Measurements from ENCODE around the gene GANAB. TPM values are rescaled to one million over a fixed set of nuclear protein-coding genes. Genes with fewer than 3 reads are reported as not detected.
"Not testable (repeated sequence)": the region's sequence is repeated elsewhere in the genome, so short reads cannot be mapped to it uniquely, and the experiment has no call there.

The GANAB gene
- total RNA-seq, 1 experiment from 2014 or later = 221 TPM

DNA sequence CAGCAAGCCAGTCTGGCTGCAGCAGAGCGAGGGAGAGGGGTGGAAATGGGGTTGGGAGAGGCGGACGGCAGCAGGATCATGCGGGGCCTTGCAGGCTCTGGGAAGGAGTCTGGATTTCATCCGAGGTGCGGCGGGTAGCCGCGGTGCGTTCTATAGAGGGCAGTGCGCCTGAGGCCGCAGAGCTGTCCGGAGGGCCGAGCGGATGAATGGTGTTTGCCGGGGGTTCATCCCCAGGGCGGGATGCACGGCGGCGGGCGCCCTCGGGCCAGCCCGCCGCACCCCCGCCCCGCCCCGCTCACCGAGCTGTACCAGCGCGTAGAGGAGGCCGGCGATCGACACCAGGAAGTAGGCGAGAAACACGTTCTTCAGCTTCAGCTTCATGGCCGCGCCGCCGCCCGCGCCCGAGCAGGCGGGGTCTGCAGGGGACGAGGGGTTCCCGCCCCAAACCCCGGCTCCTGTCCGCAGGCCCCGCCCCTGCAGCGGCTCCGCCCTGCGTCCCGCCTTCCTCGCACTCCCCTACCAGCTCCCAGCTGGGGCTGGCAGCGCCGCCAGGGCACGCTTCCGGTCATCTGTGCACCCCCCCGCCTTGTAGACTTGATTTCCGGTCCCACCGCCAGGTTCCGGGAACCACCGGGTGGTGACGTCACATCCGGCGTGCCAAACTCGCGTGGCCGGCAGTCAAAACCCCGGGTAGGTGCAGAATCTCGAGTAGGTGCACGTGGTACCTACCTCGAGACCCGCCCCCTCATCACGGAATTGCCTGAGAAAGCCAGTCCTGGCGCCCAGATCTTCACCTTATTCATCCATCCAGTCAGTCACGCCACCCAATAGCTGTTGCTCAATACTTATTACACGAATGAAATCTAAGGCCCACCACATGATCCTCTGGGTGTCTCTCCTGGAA, 24.6 kb downstream of the GANAB start, which contains the start of gene B3GAT3:
B3GAT3 (minus strand) TSS at position 420 of the 904 bp plus-strand sequence; CDS start at position 381, 39 bp downstream.
- DNase-seq (ENCODE audit: low read depth) = peak; percentile 98

DNA sequence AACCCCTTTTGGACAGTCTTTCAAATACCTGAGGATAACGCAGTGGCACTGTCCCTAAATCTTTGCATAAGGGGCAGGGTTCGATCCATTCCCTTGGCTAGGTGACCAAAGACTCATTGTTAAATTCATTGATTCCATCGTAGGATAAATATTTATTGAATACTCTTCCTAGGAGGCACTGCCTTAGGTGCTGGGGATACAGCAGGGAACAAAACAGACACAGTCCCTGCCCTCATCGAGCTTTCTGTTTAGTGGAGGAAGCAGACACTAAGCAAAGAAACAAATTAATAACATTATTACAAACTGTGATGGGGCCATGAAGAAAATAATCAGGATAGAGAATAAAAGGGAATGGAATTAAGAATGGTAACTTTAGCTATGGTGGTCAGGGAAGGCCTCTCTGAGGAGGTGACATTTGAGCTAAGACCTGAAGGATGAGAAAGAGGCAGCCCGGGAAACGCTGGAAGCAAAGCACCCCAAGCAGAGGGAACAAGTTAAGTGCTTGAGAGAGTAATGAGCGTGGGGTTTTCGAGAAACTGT, 25.3 kb downstream of the GANAB start:
- DNase-seq (ENCODE audit: low read depth) = no peak

DNA sequence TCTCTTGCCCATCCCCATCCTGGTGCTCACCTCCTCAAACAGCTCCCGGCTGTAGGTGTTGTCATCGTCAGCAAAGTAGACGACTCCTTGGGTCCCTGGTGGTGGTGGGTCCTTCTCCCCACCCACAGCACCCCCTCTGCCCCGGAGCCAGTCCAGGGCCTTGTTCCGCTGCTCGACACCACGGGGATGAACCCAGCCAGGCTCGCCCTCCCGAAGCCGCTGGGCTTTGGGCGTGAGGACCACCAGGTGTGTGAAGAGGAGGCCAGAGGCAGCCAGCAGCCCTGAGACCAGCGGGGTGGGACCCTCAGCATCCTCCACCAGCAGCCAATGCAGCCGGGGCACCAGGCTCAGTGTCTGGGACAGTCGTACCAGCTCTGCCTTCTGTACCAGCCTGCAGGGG, 29.5 kb downstream of the GANAB start:
- not testable (repeated sequence) for DNase-seq (ENCODE audit: low read depth)

DNA sequence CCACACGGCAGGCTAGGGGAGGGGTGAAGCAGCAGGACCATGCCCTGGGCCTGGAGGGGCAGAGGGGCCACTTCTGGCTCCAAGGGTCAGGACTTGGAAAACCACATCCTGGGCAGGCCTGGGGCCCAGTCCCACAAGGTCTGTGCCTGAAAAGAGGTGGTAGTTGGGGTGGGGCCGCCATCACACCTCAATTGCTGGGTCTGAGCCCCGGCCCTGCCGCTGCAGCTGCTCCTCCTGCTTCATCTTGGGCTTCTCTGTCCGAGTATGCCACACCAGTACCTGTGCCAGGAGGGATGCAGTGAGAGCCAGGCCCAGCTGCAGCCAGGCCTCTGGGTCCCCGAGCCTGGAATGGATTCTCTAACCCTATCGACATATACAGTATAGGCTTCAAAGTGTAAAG, 30.9 kb downstream of the GANAB start:
- DNase-seq (ENCODE audit: low read depth) = no peak

DNA sequence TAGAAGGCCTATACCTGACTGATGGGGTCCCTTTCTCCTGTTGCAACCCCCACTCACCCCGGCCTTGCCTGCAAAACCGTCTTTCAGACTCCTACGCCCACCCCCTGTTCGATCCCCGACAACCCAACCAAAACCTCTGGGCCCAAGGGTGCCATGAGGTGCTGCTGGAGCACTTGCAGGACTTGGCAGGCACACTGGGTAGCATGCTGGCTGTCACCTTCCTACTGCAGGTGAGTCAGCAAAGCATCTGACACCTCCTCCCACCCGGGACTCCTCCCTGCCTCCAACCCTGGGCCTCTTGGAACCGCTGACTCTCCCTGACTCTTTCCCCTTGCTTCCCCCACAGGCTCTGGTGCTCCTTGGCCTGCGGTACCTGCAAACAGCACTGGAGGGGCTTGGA, 32.1 kb downstream of the GANAB start:
- DNase-seq (ENCODE audit: low read depth) = peak; percentile 34

DNA sequence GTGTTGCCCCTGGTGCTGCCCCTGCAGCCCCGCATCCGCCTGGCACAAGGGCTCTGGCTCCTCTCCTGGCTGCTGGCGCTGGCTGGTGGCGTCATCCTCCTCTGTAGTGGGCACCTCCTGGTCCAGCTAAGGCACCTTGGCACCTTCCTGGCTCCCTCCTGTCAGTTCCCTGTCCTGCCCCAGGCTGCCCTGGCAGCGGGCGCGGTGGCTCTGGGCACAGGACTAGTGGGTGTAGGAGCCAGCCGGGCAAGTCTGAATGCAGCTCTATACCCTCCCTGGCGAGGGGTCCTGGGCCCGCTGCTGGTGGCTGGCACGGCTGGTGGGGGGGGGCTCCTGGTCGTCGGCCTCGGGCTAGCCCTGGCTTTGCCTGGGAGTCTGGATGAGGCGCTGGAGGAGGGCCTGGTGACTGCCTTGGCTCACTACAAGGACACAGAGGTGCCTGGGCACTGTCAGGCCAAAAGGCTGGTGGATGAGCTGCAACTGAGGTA, 33.1 kb downstream of the GANAB start:
- no peak for DNase-seq (ENCODE audit: low read depth)

DNA sequence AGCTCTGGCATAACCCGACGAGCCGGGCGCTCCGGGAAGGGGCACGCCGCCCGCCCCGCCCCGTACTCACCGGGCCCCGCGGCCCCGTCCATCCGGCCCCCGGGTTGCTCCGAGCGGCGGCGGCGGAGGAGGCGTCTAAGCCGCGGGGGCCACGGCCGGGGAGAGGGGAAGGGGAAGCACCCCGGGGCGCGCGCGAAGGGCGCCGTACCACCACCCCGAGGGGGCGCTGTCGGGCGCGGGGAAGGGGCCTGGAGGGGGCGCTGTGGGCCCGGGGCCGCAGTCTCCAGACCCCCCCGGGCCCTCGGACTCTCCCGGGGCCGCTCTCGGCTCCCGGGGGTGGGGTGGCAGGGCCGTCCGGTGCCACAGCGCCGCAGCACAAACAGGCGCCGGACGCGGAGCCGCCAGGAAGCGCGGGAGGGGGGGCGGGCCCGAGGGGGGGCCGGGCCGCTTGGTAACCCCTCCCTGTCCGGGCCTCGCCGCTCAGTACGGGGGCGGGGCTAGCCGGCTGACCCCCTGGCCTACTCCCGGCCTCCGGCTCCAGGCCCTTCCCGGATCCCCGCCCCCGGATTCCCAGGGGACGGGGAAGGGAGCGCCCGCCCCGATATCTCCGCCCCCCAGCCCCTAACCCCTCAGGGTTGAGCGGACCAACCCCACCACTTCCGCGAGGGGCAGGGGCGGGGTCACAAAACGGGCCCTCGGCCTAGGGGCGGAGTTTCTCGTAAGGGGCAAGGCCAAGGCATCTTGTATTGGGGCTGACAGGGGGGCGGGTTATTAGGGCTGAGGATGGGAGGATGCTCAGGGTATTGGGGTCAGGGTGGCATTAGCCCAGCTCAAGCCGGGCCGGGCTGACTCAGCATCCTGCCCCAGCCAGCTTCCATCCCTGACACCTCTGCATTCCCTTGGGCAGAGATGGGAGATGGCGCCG, 33.8 kb downstream of the GANAB start, which contains the start of the genes EML3 and ROM1:
EML3 (minus strand) TSS at position 410 of the 925 bp plus-strand sequence; CDS start at position 92, 318 bp downstream.
ROM1 (plus strand) TSS at position 892 of the 925 bp plus-strand sequence; CDS start at position 917, 25 bp downstream.
- DNase-seq (ENCODE audit: low read depth) = peak; percentile 77

DNA sequence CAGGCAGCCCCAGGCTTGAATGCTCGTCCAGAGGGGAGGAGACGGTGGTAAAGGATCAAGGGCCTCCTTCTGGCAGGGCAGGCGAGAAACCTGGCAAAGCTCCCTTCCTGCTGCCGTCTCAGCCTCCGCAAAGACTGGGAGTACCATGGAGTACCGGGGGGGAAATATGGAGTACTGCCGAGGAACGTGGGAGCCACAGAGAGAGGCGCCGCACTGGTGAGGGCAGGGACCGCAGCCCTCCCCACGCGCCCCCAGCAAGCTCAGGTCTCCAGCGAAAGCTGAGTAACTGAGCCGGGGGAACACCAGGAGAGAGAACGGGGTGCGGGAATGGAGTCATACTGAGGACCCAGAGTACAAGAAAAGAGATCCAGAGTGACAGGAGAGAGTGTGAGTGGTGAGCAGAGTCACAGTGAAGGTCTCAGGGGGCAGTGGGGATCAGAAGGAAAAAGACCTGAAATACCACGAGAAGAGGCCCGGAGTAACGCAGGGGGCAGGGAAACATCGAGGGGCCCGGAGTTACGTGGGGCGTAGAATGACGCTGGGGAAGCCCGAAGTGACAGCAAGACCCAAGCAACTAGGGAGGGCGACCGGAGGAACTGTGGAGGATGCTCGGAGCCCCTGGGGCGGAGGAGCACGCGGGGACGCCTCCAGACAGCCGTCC, 34.6 kb downstream of the GANAB start:
- peak; percentile 45 for DNase-seq (ENCODE audit: low read depth)

DNA sequence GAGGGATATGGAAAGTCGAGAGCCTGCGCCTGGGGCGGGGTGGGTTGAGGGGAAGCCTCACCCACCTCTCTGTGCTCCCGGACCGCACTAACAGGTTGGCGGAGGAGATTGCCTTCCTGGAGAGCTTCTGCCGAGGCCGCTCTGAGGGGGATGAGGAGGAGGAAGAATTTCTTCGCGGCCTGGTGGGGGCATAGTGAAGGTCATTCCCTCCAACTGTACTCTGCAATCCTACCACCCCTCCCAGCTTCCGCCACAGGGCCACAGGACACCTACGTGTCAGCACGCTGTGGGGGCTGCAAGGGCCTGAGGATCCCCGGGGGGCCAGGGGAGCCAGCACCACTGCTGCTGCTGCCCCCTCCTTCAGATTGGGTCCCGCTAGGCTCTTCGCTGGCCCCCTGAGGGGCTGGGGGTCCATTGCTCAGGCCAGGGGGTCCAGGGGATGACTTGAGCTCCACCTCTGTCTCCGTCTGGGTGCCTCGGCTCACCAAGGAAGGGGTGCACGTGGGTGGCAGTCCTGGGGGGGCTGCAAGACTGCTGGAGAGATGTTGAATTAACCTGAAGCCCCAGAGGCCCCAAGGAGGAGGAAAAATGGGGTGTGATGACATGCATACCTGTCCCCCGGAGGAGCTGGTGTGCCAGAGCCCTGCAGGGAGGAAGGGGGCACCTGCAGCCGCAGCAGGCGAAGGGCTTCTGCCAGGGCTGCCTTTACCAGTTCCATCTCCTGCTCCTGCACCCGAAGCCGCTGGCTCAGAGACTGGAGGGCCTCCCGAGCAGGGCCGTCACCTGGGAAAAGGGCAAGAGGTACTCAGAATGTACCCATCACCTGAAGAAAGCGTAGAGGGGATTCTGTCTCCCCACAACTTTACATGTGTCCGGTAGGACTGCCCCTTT, 35.4 kb downstream of the GANAB start:
- no peak for DNase-seq (ENCODE audit: low read depth)

DNA sequence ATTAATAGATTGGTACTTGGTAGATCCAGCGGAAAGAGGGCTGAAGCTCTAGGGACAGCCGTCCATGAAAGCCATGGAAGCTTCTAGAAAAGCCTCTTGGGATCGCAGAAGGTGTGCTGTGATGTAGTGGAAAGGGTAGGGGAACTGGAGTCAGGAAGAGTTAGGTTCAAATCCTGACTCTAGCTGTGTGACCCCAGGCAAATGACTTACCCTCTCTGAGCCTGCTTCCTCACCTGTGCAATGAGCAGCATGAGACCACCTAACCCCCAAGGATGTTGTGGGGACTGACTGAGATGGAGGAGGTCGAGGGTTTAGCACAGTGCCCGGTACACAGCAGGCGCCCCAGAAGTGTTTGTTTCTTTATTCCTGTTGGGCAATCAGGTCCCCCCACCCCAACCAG, 36.0 kb downstream of the GANAB start:
- no peak for DNase-seq (ENCODE audit: low read depth)

DNA sequence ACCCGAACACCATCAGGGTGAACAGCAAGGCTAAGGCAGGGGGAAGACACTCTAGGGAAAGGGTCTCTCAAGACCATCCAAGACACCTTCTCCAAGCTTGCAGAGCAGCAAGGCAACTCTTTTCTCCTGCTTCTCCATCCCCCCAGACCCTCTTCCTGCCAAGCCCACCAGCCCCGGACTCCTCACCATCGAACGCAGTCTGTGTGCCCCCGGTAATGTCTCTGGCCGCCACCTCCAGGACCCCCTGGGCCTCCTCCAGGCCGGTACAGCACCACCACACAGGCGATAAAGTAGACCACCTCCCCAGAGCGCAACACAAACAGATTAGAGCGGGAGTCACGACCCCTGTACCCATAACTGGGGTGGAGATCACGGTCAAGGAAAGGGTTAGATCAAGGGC, 37.6 kb downstream of the GANAB start:
- no peak for DNase-seq (ENCODE audit: low read depth)

DNA sequence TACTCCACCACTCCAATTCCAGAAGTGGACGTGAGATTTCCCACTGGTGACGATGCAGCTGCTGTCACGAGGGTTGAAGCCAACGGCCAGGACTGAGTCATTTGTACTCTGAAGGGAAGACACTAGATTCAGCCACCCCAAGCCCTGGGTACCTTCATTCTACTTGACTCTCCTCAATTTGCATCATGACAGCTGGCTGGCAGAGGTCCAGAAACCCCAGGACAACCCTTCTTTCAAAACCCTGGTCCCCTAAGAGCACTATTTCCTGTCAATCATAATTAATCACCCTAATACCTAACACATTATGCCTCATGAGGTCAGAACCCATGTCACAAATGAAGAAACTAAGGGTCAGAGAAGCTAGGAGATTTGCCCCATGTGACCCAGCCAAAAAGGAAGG, 38.7 kb downstream of the GANAB start:
- DNase-seq (ENCODE audit: low read depth) = no peak

DNA sequence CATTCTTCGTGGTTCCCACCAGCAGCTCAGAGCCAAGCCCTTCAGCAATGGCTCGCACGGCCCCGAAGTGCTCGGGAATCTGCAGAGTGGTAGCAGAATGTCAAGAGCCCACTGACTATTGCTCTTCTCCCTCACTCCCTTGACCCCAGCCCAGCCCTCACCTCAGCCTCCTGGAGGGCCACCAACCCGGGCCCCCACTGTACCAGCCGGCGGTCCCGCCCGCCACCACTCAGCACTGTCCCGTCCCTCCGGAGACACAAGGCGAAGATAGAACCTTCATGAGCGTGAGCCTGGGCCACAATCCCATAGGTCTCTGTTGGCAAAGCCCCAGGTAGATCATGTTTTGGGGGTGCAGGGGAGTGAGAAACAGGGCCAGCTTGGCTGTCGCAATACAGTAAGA, 40.5 kb downstream of the GANAB start:
- DNase-seq (ENCODE audit: low read depth) = no peak

DNA sequence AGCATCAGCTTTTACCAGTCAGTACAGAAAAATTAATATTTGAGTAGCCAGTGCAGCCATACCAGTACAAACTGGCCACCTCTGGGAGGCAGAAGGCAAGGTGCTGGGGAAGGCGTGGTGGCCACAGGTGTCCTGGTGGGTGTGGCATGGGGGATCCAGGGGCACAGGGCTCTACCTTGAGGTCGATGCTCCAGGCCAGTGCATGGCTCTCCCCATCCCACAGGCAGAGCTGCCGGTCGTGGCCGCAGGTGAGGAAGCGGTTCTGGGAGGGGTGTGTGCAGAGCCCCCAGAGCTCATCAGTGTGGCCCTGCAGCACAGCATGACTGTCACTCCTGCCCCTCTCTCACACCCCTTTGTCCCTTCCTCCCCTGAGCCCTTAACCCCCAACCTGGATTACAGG, 40.9 kb downstream of the GANAB start:
- DNase-seq (ENCODE audit: low read depth) = no peak

DNA sequence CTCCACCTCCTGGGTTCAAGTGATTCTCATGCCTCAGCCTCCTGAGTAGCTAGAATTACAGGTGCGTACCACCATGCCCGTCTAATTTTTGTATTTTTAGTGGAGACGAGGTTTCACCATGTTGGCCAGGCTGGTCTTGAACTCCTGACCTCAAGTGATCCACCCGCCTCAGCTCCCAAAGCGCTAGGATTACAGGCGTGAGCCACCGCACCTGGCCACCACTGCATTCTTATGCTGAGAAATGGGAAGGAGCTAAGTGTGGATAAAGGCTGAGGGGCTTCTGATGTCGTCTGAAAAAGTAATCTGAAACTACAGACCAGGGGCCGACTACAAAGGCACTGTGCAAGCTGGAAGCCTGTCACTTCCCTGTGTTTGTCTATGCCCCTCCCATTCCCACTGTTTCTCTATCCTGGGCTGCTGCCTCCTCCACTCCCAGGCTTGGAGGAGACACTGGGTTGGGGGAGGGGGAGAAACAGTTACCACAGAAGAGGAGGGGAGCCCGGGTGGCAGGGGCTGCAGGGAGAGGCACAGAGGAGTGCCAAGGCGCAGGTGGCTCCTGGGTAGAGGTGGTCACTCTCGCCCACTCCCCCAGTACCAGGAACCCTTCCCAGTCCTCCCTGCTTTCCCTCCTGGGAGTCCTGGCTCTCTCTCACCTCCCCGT, 41.8 kb downstream of the GANAB start:
- no peak for DNase-seq (ENCODE audit: low read depth)

DNA sequence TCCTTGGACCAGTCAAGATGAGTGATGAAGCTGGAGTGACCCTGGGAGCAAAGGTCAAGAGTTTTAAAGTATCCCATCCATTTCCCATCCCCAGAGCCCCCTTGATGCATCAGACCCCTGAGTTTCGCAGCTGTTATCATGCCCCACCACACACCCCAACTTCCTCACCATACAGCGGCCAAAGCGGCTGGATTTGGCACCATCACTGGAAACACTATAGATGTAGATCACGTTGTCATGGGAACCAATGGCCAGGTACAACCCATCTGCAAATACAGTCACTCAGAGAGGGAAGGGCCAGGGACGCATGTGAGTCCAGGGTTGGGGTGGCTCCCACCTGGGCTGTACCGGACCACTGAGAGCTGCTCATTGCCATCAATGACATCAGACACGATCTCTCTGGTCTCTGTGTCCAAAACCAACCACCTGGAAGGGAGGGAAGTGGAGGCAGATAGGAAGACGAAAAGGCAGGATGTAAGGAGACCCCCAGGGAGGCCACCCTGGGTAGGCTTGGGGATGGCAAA, 42.6 kb downstream of the GANAB start:
- DNase-seq (ENCODE audit: low read depth) = no peak

DNA sequence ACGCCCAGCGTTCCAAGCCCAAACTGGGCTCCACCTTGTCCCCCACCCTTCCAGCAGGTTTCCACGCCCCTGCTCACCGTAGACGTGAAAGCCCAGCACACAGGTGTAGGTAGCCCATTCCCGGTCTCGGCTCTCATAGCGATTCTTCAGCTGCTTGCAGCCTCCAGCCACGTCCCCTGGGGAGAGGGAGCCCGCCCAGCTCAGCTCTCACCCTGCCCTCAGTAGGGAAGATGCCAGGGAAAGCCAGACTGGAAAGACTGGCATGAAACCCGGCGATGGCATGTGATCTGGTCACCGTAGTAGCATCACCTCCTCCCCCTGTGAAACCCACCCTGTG, 43.4 kb downstream of the GANAB start:
- no peak for DNase-seq (ENCODE audit: low read depth)

DNA sequence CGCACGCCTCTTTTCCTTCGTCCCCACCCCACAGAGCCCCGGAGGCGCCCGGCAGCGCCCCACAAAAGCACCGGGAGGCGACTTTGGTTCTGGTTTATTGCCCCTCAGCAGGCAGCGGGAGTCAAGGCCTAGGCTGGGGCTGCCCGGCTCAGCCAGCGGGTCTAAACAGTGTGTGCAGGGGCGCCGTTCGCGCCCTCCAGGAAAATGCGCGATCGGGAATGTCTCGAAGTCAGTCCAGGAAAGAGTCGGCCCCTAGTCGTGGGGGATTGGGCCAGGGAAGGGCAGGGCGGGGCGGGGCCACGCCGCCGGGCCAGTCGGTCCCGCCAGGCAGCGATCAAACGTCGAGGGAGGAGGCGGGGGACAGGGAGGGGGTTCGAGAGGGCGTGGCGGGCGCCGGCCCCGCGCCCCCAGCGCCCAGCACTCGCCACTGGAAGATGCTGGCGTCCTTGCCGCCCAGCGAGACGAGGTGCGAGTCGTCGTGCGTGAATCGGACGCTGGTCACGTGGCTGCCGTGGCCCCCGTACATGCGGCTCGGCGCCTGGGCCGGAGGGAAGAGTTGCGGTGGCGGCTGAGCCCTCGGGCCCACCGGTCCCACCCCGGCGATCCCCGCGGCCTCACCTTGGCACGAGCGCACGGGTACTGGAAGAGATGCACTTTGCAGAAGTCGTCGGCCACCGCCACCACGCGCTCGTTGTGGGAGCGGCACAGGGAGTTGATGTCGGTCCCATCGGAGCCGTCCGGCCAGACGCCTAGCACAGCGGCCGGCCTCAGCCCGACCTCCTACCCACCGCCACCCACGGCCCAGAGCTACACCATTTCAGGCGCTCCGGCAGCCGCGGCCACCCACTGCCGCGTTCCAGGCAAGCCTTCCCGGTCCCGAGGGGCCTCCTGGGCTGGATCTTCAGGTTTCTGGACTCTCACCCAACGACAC, 44.0 kb downstream of the GANAB start:
- no peak for DNase-seq (ENCODE audit: low read depth)
